WI38 (cell line): ENCODE data around the gene AQP12A.
"Not testable (repeated sequence)": the region's sequence is repeated elsewhere in the genome, so short reads cannot be mapped to it uniquely, and the experiment has no call there.

Experiments used
- H3K4me3 ChIP-seq: 2 replicates; pipeline ENCODE4 v1.5.1; 2011; ENCODE audit warnings: low read depth, mild to moderate bottlenecking, control low read depth, low read length
- TF ChIP-seq, protein P1 (sequence below): IDR thresholded peaks from 2 replicates; pipeline ENCODE4 v1.5.1; 2012; ENCODE audit warnings: low read depth, mild to moderate bottlenecking, control low read depth, low read length

The AQP12A gene

DNA sequence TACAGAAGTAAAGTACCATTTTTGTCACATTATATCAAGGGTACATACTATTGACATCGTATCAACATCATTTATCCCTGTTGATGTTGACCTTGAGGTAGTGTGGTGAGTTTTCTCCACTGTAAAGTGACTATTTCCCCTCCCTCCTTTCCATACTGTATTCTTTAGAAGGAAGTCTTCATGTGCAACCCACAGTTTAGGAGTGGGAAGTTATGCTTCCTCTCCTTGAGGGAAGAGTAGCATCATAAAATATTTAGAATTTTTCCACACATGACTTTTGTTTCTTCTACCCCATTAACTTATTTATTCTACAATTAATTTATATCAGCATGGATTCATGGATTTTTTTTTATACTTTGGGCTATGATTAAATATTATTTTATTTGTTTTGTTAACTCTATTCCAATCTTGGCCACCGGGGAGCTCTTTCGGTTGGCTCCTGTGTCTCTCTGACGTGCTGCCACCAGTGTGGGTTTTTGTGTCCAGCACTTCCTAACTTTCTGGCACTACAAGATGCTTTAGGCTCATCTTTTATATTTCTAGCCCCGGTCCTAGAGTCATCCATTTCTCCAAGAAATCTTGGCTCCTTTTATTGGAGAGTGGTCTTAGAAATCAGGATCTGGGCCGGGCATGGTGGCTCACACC, 28.0 kb upstream of the AQP12A start:
- H3K4me3 ChIP-seq = no peak overlapping the region
- TF ChIP-seq, protein P1, sequence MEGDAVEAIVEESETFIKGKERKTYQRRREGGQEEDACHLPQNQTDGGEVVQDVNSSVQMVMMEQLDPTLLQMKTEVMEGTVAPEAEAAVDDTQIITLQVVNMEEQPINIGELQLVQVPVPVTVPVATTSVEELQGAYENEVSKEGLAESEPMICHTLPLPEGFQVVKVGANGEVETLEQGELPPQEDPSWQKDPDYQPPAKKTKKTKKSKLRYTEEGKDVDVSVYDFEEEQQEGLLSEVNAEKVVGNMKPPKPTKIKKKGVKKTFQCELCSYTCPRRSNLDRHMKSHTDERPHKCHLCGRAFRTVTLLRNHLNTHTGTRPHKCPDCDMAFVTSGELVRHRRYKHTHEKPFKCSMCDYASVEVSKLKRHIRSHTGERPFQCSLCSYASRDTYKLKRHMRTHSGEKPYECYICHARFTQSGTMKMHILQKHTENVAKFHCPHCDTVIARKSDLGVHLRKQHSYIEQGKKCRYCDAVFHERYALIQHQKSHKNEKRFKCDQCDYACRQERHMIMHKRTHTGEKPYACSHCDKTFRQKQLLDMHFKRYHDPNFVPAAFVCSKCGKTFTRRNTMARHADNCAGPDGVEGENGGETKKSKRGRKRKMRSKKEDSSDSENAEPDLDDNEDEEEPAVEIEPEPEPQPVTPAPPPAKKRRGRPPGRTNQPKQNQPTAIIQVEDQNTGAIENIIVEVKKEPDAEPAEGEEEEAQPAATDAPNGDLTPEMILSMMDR = no peak

DNA sequence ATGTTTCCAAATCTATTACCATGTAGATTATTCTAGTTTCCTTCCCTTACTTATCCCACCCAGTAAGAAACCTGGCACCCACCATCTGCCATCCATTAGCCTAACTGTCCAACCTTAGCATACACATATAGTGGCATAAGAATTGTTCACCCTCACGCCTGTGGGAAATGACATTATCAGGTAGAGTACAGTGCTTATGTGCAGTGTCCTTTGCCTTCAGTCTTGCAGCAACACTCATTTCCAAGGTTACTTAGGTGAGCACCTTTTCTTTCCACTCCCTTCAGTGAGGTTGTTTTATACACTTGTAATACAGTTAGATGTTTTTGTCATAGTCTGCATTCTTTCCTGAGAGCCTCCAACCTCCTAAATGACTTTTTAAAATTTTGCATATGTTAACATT, 27.0 kb upstream of the AQP12A start:
- TF ChIP-seq, protein P1 = no peak
- no peak overlapping the region for H3K4me3 ChIP-seq

DNA sequence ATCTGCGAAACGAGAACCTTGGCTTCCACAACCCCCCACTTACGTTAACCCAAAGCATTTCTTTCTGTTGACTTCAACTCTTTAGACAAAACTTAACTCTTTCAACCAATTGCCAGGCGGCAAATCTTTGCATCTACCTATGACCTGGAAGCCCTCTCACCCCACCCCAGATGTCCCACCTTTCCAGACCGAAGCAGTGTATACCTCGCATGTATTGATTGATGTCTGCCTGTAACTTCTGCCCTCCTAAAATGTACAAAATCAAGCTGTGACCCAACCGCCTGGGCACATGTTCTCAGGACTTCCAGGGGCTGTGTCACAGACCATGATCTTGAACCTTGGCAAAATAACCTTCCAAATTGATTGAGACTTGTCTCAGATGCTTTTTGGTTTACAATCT, 21.3 kb upstream of the AQP12A start:
- TF ChIP-seq, protein P1 = no peak

DNA sequence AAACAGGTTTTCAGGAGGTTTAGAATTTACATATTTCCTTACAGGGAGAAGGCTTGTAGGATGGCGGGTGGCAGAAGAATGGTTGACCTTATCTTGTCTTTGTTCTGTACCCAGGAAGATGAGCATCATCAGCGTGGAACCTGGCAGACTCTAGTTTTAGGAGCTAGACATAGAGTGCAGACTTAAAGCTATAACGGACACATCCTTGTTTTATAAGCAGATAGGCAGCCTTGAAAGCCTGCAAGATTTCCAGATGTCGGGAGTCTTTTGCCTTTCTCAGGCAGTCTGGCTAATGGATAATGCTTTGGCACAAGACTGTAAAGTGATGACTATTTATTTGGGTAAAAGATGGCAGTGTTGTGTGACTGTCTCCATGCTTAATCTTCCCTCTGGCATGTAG, 20.7 kb upstream of the AQP12A start:
- TF ChIP-seq, protein P1 = no peak
- H3K4me3 ChIP-seq = no peak overlapping the region

More for the DNA sequence above, 21.3 kb upstream of the AQP12A start:
- no peak overlapping the region for H3K4me3 ChIP-seq

DNA sequence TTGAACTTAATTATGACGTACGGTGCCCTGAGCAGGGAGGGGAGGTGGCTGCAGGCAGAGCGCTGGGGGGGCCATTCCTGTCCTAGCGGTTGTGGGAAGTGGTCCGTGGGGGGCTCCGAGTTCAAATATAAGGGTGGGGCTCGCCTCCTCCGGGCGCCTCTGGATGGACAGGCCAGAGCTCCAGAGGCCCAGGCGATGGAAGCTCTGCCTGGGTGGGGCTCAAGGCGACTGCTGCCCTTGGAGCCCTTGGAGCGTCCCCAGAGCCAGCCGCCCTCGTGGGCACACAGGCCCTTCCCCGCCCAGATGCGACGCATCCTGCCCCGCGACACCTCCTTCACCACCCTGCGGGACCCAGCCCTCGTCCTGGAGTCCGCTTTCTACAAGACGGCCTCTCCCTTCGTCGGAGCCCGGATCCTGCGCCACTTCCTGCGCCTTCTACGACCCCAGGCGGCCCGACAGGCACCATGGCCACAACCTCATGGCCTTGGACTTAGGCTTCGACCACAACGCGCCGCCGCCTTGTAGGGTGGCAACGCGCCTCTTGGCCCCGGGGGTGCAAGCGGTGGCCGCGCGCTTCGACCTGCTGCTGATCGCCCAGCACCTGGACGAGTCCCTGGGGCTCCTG, 19.5 kb upstream of the AQP12A start:
- H3K4me3 ChIP-seq = no peak overlapping the region
- TF ChIP-seq, protein P1 = no peak

DNA sequence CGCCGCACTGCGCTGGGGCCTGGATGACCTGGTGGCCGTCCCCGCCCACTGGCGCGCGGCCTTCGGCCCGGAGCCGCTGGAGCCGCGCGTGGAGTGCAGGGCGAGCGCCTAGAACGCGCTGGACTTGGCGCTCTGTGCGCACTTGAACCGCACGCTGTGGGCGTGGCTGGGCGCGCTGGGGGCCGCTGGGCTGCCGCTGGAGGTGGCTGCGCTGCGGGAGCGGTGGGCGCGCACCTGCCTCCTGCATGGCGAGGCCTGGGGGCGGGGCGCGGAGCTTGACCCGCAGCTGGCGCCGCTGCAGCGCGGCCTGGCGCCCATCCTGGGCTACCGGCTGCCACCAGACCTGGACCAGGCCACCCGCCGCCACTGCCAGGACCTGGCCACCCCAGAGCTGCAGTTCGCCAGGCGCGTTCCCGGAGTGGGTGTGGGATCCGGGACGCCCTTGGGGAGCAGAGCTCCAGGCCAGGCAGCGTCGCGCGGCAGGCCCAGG, 18.9 kb upstream of the AQP12A start:
- TF ChIP-seq, protein P1 = no peak
- H3K4me3 ChIP-seq = no peak overlapping the region

DNA sequence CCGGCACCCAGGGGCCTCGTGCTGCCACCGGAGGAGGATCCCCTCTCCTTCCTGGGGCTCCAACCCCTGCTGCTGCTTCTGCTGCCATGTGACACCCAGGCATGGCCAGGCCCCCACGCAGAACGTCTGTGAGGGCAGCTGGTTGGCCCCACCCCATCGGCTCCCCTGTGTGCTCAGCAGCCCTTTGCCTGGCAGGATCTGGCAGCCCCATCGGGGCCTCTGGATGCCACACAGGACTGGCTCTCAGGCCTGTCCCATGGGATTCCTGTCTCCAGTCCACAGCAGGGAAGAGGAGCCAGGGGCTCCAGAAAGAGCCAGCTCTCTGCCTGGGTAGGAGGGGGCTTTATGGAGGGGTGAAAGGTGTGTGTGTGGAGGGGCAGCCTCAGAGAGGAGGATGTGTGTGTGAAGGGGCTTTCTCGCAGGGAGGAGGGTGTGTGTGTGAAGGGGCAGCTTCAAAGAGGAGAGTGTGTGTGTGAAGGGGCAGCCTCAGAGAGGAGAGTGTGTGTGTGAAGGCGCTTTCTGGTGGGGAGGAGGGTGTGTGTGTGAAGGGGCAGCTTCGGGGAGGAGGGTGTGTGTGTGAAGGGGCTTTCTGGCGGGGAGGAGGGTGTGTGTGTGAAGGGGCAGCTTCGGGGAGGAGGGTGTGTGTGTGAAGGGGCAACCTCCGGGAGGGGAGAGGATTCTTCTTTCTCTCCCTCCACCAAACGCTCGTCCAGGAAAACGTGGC, 17.0 kb upstream of the AQP12A start:
- H3K4me3 ChIP-seq = not testable (repeated sequence)

DNA sequence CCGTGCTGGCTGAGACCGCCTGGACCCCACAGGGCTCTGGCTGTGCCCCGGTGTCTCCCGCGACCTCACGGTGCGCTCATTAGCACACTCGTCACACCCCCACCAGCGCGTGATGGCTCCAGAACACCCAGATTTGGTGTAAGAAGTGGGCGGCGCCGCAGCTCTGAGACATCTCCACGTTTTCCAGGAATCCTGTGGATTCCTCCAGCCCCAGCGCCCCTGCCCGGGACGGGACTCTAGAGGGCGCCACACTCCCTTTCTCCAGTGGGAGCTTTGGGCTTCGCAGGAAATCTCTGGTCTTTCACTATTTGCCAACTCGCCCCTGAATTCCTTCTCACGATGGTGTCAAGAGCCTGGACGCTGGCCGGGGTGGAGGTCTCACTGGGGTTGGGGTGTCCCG, 16.3 kb upstream of the AQP12A start:
- not testable (repeated sequence) for H3K4me3 ChIP-seq

DNA sequence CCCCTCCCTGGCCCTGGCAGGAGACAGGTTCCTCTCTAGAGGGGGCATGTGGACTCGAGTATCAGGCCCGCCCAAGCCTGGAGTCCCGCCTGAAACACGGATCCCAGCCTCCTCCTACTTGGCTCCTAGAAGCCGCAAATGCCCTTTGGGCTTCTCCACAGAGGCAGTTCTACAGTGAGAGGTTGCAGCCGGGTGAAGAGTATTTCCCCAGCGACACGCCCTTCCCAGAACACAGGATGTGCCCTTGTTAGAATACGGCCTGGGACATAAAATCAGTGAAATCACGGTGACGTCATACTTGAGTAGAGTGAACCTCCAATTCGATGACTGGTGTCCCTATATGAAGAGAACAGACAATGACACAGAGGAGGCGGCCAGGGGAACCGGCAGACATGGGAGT, 13.6 kb upstream of the AQP12A start:
- H3K4me3 ChIP-seq = not testable (repeated sequence)

DNA sequence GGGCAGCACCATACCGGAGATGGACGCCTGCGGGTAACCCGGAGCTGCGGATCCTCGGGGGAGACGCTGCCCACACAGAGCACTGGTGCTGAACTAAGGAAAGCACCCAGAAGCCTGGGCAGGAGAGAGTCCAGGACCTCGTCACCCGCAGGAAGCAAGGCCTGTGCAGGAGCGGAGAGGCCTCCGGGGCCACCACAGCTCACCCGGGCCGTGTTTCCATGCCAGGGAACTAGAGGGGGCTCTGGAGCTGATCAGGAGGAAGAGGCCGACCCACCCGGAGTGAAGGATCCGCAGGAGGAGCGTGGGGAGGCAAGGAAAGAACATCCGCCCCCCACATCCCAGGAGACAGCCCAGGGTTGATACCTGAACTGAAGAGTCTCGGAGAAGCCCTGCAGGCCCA, 12.8 kb upstream of the AQP12A start:
- H3K4me3 ChIP-seq = not testable (repeated sequence)

DNA sequence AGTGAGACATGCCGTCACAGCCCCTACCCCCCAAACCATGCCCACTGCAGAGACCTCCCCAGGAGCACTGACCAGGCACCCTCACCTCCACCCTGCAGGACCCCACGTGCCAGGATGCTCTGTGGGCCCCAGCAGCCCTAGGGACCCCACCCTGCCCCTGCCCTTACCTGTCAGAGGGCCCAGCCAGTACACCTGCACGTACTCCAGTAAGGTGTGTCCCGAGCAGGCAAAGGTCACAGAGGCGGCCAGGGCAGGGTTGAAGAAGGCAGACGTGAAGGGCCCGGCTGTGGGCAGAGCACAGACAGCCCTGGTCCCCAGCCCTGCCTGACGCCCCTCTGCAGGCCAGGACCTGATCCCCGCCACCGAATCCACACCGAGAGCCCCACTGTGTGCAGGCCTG, 11.5 kb upstream of the AQP12A start:
- H3K4me3 ChIP-seq = not testable (repeated sequence)
